ENCODE measurements around the gene SMAD3.

- no peak for TF ChIP-seq ZBTB21 (tag by site-specific recombination; IDR thresholded peaks at IDR 0.05)
- TF ChIP-seq ZNF274 (IDR thresholded peaks at IDR 0.05; ENCODE audit: low read length): no peak
- TF ChIP-seq ZNF274 (tag by site-specific recombination; IDR thresholded peaks at IDR 0.05; ENCODE audit: borderline replicate concordance): no peak
- no peak for TF ChIP-seq CTCF (tag by site-specific recombination; IDR thresholded peaks at IDR 0.05)
- TF ChIP-seq GLIS1 (tag by site-specific recombination; IDR thresholded peaks at IDR 0.05): no peak
- no peak for TF ChIP-seq ZFHX2 (tag by site-specific recombination; conservative IDR thresholded peaks at IDR 0.05)
- TF ChIP-seq PBX3 (CRISPR knock-in tag; IDR thresholded peaks at IDR 0.05): no peak
- TF ChIP-seq ZBTB44 (tag by site-specific recombination; IDR thresholded peaks at IDR 0.05): no peak
- no peak for TF ChIP-seq ZNF621 (tag by site-specific recombination; IDR thresholded peaks at IDR 0.05)
Observed at GRCh38 chr15:67097930-67098740, 32.7 kb downstream of the SMAD3 start.
